ENCODE measurements around the gene TRPM3.

GRCh38 chr9:70542311-70542931 is 579.0 kb downstream of the TRPM3 start:
- TF ChIP-seq CTCF (IDR thresholded peaks at IDR 0.05; ENCODE audit: low read depth, low read length, missing input control), result no peak
- TF ChIP-seq JUND (IDR thresholded peaks at IDR 0.05), result no peak
- no peak for TF ChIP-seq REST (IDR thresholded peaks at IDR 0.05)
- TF ChIP-seq TAF1 (conservative IDR thresholded peaks at IDR 0.05), result no peak
- no peak for TF ChIP-seq RAD21 (IDR thresholded peaks at IDR 0.05)

All from liver (tissue), 3 donors.